Measurements from ENCODE around the gene ISOC2.

DNA sequence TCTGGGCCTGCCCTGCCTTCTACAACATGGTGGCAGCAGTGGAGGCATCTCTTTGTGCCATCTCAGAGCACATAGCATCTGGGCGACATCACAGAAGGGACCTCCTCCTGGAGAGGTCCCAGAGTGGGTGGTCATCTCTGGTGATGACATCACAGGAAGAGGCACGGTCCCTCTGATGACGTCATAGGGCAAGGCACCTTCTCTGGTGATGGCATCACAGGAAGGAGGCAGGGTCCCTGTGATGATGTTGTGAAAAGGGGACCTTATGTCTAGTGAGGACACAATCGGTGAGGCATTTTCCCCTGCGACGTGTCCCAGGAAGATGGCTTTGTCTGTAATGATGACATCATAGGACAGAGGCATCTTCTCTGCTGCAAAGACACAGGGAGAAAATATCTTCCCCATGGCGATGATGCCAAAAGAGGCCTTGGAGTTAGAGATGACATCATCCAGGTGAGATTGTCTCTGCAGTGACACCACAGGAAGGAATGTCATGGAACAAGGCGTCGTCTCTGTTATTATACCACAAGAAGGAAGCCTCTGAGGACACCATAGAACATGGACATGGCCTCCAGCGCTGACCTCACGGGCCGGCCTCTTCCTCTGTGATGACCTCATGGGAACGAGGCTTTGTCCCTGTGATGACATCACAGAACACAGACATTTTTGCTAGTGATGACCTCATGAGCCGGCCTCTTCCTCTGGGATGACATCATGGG is 29.0 kb downstream of the ISOC2 start:
- TF ChIP-seq, protein P1, sequence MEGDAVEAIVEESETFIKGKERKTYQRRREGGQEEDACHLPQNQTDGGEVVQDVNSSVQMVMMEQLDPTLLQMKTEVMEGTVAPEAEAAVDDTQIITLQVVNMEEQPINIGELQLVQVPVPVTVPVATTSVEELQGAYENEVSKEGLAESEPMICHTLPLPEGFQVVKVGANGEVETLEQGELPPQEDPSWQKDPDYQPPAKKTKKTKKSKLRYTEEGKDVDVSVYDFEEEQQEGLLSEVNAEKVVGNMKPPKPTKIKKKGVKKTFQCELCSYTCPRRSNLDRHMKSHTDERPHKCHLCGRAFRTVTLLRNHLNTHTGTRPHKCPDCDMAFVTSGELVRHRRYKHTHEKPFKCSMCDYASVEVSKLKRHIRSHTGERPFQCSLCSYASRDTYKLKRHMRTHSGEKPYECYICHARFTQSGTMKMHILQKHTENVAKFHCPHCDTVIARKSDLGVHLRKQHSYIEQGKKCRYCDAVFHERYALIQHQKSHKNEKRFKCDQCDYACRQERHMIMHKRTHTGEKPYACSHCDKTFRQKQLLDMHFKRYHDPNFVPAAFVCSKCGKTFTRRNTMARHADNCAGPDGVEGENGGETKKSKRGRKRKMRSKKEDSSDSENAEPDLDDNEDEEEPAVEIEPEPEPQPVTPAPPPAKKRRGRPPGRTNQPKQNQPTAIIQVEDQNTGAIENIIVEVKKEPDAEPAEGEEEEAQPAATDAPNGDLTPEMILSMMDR (IDR thresholded peaks at IDR 0.05): no peak
- TF ChIP-seq POLR2A (IDR thresholded peaks at IDR 0.05): no peak
